ENCODE results near the gene NTNG1. TPM values are rescaled to one million over a fixed set of nuclear protein-coding genes. Genes with fewer than 3 reads are reported as not detected.

The NTNG1 gene
- total RNA-seq, 1 donor from 2014 or later: 0.79 TPM

DNA sequence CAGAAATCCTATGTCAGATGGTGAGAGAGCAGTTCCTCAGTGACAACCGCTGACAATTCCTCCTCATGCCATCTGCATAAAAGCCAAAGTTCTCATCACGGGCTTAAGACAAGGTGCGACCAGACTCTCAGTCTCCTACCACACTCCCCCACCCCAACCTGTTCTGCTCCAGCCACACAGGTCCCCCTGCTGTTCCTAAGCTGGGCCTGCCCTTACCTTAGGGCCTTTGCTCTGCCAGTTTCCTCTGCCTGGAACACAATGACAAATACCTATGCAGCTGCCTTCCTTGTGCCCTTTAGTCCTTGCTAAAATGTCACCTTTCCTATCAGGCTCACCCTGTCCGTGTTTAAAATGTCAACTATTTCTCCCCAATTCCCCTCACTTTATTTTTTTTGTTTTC is 382.2 kb downstream of the NTNG1 start:
- H3K27ac Mint-ChIP-seq: no peak overlapping the region
- H3K27ac ChIP-seq: peak overlapping the region; percentile 21
- no peak overlapping the region for H3K9ac ChIP-seq
- no peaks in the 10 kb centered on the region for H4K20me1 ChIP-seq (ENCODE audit: low read depth)
- peaks cover 4% of the 10 kb centered on the region for H3K27me3 Mint-ChIP-seq (ENCODE audit: insufficient read depth, low read depth)
- peaks cover 27% of the 10 kb centered on the region for H3K4me1 ChIP-seq
- H3K36me3 ChIP-seq: no peaks in the 10 kb centered on the region
- DNase-seq (ENCODE audit: low spot score): no peak
- H3K4me2 ChIP-seq: peak overlapping the region; percentile 17
- peaks cover 23% of the 10 kb centered on the region for H3F3A ChIP-seq (ENCODE audit: low read depth)
- peaks cover 3% of the 10 kb centered on the region for H3K9me3 Mint-ChIP-seq
- TF ChIP-seq EZH2phosphoT487 (IDR thresholded peaks at IDR 0.05): no peak
- no peak overlapping the region for H2AFZ ChIP-seq (replicated peaks)
- H3K4me1 Mint-ChIP-seq: peaks cover 13% of the 10 kb centered on the region
- H3K9me3 ChIP-seq (ENCODE audit: low read depth): no peaks in the 10 kb centered on the region
- no peak overlapping the region for H3K4me3 Mint-ChIP-seq
- H3K4me3 ChIP-seq: no peak overlapping the region
- H3K79me2 ChIP-seq (ENCODE audit: low read depth): no peaks in the 10 kb centered on the region
- H3K27me3 ChIP-seq: no peaks in the 10 kb centered on the region
- no peaks in the 10 kb centered on the region for H3K36me3 Mint-ChIP-seq

DNA sequence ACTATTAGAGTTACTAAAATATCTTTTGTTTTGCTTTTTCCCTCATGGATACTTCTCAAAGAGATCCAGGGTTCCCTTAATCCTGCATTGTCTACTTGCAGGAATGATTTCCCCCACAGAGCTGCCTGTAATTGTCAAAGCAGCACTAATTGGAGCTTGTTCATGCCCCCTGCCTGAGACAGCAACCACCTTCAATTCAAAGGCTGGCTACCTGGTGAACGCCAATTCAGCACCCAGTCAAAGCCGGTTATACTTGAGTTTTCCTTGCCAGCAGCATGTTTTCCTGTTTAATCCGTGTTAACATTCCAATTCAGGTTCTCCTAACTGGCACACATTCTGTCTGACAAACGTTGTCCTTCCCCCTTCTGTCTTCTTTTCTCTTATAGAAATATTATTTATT is 382.9 kb downstream of the NTNG1 start:
- H3F3A ChIP-seq (ENCODE audit: low read depth): peaks cover 23% of the 10 kb centered on the region
- peak overlapping the region; percentile 17 for H3K4me2 ChIP-seq
- DNase-seq (ENCODE audit: low spot score): peak; percentile 70
- no peaks in the 10 kb centered on the region for H3K79me2 ChIP-seq (ENCODE audit: low read depth)
- peaks cover 27% of the 10 kb centered on the region for H3K4me1 ChIP-seq
- peaks cover 13% of the 10 kb centered on the region for H3K4me1 Mint-ChIP-seq
- H3K27ac Mint-ChIP-seq: no peak overlapping the region
- H3K4me3 ChIP-seq: no peak overlapping the region
- no peaks in the 10 kb centered on the region for H3K9me3 ChIP-seq (ENCODE audit: low read depth)
- H3K27me3 ChIP-seq: no peaks in the 10 kb centered on the region
- H3K9me3 Mint-ChIP-seq: peaks cover 3% of the 10 kb centered on the region
- no peak overlapping the region for H2AFZ ChIP-seq (replicated peaks)
- no peaks in the 10 kb centered on the region for H3K36me3 Mint-ChIP-seq
- no peak overlapping the region for H3K4me3 Mint-ChIP-seq
- H4K20me1 ChIP-seq (ENCODE audit: low read depth): no peaks in the 10 kb centered on the region
- no peak for TF ChIP-seq EZH2 (IDR thresholded peaks at IDR 0.05)
- TF ChIP-seq, protein P1, sequence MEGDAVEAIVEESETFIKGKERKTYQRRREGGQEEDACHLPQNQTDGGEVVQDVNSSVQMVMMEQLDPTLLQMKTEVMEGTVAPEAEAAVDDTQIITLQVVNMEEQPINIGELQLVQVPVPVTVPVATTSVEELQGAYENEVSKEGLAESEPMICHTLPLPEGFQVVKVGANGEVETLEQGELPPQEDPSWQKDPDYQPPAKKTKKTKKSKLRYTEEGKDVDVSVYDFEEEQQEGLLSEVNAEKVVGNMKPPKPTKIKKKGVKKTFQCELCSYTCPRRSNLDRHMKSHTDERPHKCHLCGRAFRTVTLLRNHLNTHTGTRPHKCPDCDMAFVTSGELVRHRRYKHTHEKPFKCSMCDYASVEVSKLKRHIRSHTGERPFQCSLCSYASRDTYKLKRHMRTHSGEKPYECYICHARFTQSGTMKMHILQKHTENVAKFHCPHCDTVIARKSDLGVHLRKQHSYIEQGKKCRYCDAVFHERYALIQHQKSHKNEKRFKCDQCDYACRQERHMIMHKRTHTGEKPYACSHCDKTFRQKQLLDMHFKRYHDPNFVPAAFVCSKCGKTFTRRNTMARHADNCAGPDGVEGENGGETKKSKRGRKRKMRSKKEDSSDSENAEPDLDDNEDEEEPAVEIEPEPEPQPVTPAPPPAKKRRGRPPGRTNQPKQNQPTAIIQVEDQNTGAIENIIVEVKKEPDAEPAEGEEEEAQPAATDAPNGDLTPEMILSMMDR (IDR thresholded peaks at IDR 0.05): no peak
- no peak for TF ChIP-seq EZH2phosphoT487 (IDR thresholded peaks at IDR 0.05)
- H3K27me3 Mint-ChIP-seq (ENCODE audit: insufficient read depth, low read depth): peaks cover 4% of the 10 kb centered on the region
- no peaks in the 10 kb centered on the region for H3K36me3 ChIP-seq
- peak overlapping the region; percentile 21 for H3K27ac ChIP-seq
- no peak overlapping the region for H3K9ac ChIP-seq

DNA sequence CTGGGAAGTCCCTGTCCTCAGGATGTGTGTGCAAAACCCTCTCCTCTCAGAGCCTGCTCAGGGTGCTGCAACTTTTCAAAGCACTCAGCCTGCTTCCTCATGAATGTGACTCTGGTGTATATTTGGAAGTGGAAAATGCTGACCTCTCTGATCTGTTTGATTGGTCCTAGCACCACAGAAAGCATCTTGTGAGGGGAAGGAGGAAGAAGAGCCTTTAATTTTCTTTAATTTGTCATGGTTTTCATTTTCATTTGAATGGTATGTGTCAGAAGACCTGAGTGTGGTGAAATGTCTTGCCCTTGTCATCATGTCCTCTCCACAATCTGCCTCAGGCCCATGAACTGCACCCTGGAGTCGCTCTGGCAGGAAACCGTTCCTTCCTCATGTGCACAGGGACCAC is 383.5 kb downstream of the NTNG1 start:
- Histone ChIP-seq H3K4me1 (peaks cover 27% of the 10 kb centered on the region), H2AFZ (replicated peaks) (no peak overlapping the region), H3F3A (ENCODE audit: low read depth) (peaks cover 23% of the 10 kb centered on the region), H3K27me3 (no peaks in the 10 kb centered on the region), H3K36me3 (no peaks in the 10 kb centered on the region), H3K9me3 (ENCODE audit: low read depth) (no peaks in the 10 kb centered on the region), H4K20me1 (ENCODE audit: low read depth) (no peaks in the 10 kb centered on the region), H3K9ac (no peak overlapping the region), H3K79me2 (ENCODE audit: low read depth) (no peaks in the 10 kb centered on the region), H3K27ac (peak overlapping the region; percentile 21), H3K4me2 (peak overlapping the region; percentile 17), H3K4me3 (no peak overlapping the region)
- H3K27ac Mint-ChIP-seq: no peak overlapping the region
- H3K9me3 Mint-ChIP-seq: peaks cover 3% of the 10 kb centered on the region
- no peak overlapping the region for H3K4me3 Mint-ChIP-seq
- no peak for DNase-seq (ENCODE audit: low spot score)
- peaks cover 4% of the 10 kb centered on the region for H3K27me3 Mint-ChIP-seq (ENCODE audit: insufficient read depth, low read depth)
- TF ChIP-seq EZH2 (IDR thresholded peaks at IDR 0.05): no peak
- TF ChIP-seq, protein P1 (IDR thresholded peaks at IDR 0.05): no peak
- TF ChIP-seq EZH2phosphoT487 (IDR thresholded peaks at IDR 0.05): no peak
- H3K4me1 Mint-ChIP-seq: peaks cover 13% of the 10 kb centered on the region
- H3K36me3 Mint-ChIP-seq: no peaks in the 10 kb centered on the region

DNA sequence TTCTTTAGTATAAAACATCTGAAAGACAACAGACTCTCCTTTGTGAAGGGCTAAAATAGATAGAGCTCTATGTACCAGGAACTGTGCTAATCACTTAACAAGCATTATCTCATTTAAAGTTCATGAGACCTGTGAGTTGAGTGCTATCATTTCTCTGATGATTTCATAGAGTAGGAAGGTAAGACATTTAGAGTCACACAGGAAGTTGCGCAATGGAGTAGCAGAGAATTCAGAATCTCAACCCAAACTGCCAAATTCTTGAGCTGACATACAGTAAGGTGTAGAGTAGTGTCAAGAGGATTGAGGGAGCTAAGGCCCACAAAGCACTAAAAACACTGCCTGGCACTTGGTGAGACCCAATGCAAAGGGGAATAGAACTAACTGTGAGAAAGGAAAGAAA is 384.3 kb downstream of the NTNG1 start:
- no peak for DNase-seq (ENCODE audit: low spot score)
- Histone ChIP-seq H3K9me3 (ENCODE audit: low read depth) (no peaks in the 10 kb centered on the region), H3K36me3 (no peaks in the 10 kb centered on the region), H3K27me3 (no peaks in the 10 kb centered on the region), H4K20me1 (ENCODE audit: low read depth) (no peaks in the 10 kb centered on the region), H3K79me2 (ENCODE audit: low read depth) (no peaks in the 10 kb centered on the region), H3F3A (ENCODE audit: low read depth) (peaks cover 23% of the 10 kb centered on the region), H3K9ac (no peak overlapping the region), H3K4me3 (no peak overlapping the region), H3K4me1 (peaks cover 27% of the 10 kb centered on the region), H2AFZ (replicated peaks) (no peak overlapping the region), H3K27ac (no peak overlapping the region), H3K4me2 (no peak overlapping the region)
- no peak overlapping the region for H3K4me3 Mint-ChIP-seq
- no peaks in the 10 kb centered on the region for H3K9me3 Mint-ChIP-seq
- no peak for TF ChIP-seq EZH2phosphoT487 (IDR thresholded peaks at IDR 0.05)
- TF ChIP-seq EZH2 (IDR thresholded peaks at IDR 0.05): no peak
- TF ChIP-seq, protein P1 (IDR thresholded peaks at IDR 0.05): no peak
- H3K4me1 Mint-ChIP-seq: peaks cover 16% of the 10 kb centered on the region
- H3K27ac Mint-ChIP-seq: no peak overlapping the region
- no peaks in the 10 kb centered on the region for H3K36me3 Mint-ChIP-seq
- peaks cover 4% of the 10 kb centered on the region for H3K27me3 Mint-ChIP-seq (ENCODE audit: insufficient read depth, low read depth)

Measured in neural progenitor cell (in vitro differentiated cells).